ENCODE measurements around the gene NSUN4.
"Not testable (repeated sequence)": the region's sequence is repeated elsewhere in the genome, so short reads cannot be mapped to it uniquely, and the experiment has no call there.

The NSUN4 gene

GRCh38 chr1:46303038-46303871, 37.4 kb upstream of the NSUN4 start, which contains the start of the genes LRRC41 and UQCRH:
Gene LRRC41, minus strand, starts transcription at chr1:46303616. Its CDS starts 294 bp downstream, at chr1:46303322.
Gene UQCRH, plus strand, starts transcription at chr1:46303698. Its CDS starts 69 bp downstream, at chr1:46303767.
- peaks cover 51 to 90% (median 74%) of the 10 kb centered on the region in 11 experiments for H4K20me1 ChIP-seq
- H3K36me3 ChIP-seq, result peaks cover 7 to 57% (median 29%) of the 10 kb centered on the region in 11 experiments; a peak in 21 of 22 replicates
- H3K4me2 ChIP-seq, result peak within 1 kb of the TSS; percentile 94 to 100 (median 97)
- peak within 1 kb of the TSS; percentile 78 to 99 (median 92) for H3K4me3 ChIP-seq
- TF ChIP-seq Cebpa-rat (IDR thresholded peaks at IDR 0.05), result no peak
- no peaks in the 10 kb centered on the region for H3K27me3 ChIP-seq
- no peaks in the 10 kb centered on the region for H3K9me3 ChIP-seq (replicated peaks in 1 of 11)
- peak within 1 kb of the TSS; percentile 93 to 100 (median 98) for H3K27ac ChIP-seq
- peaks cover 53 to 65% (median 57%) of the 10 kb centered on the region in 10 experiments for H3K4me1 ChIP-seq
- H3K9ac ChIP-seq, result peak within 1 kb of the TSS; percentile 97 to 100 (median 99)

GRCh38 chr1:46303872-46304326, 36.7 kb upstream of the NSUN4 start:
- H4K20me1 ChIP-seq, result peaks cover 53 to 90% (median 74%) of the 10 kb centered on the region in 11 experiments

GRCh38 chr1:46306159-46306530, 34.5 kb upstream of the NSUN4 start:
- H3K4me3 ChIP-seq, result peak overlapping the region in 3 of 10 experiments; percentile 85 to 98 (median 89); a peak in 3 of 20 replicates
- no peak for TF ChIP-seq Cebpa-rat (IDR thresholded peaks at IDR 0.05)
- H3K4me2 ChIP-seq, result peak overlapping the region; percentile 94 to 100 (median 97); a peak in 21 of 22 replicates
- peaks cover 48 to 86% (median 69%) of the 10 kb centered on the region in 11 experiments for H4K20me1 ChIP-seq
- no peaks in the 10 kb centered on the region for H3K27me3 ChIP-seq
- H3K4me1 ChIP-seq, result peaks cover 46 to 56% (median 51%) of the 10 kb centered on the region in 10 experiments
- no peaks in the 10 kb centered on the region for H3K9me3 ChIP-seq (replicated peaks in 1 of 11)
- no peak overlapping the region for H3K27ac ChIP-seq
- peak overlapping the region in 8 of 11 experiments; percentile 4 to 100 (median 42); a peak in 9 of 22 replicates for H3K9ac ChIP-seq
- H3K36me3 ChIP-seq, result peaks cover 27 to 65% (median 54%) of the 10 kb centered on the region in 11 experiments

More at GRCh38 chr1:46303872-46304326, 36.7 kb upstream of the NSUN4 start:
- peak overlapping the region; percentile 97 to 100 (median 99) for H3K9ac ChIP-seq
- peaks cover 58 to 71% (median 62%) of the 10 kb centered on the region in 10 experiments for H3K4me1 ChIP-seq
- no peaks in the 10 kb centered on the region for H3K27me3 ChIP-seq
- H3K4me3 ChIP-seq, result peak overlapping the region; percentile 78 to 99 (median 92)
- TF ChIP-seq Cebpa-rat (IDR thresholded peaks at IDR 0.05), result no peak
- no peaks in the 10 kb centered on the region for H3K9me3 ChIP-seq (replicated peaks in 1 of 11)
- H3K36me3 ChIP-seq, result peaks cover 7 to 57% (median 33%) of the 10 kb centered on the region in 11 experiments; a peak in 21 of 22 replicates
- H3K27ac ChIP-seq, result peak overlapping the region; percentile 93 to 100 (median 98)
- peak overlapping the region; percentile 94 to 100 (median 97) for H3K4me2 ChIP-seq

GRCh38 chr1:46309401-46310159, 31.0 kb upstream of the NSUN4 start:
- H3K27ac ChIP-seq, result no peak overlapping the region; a peak in 1 of 22 replicates
- peak overlapping the region in 1 of 11 experiments; percentile 62; a peak in 1 of 22 replicates for H3K9ac ChIP-seq
- peaks cover 46 to 84% (median 67%) of the 10 kb centered on the region in 11 experiments for H4K20me1 ChIP-seq

GRCh38 chr1:46310321-46310720, 30.3 kb upstream of the NSUN4 start:
- H3K4me2 ChIP-seq, result no peak overlapping the region
- no peaks in the 10 kb centered on the region for H3K9me3 ChIP-seq (replicated peaks in 1 of 11)
- peaks cover 68 to 100% (median 93%) of the 10 kb centered on the region in 11 experiments for H3K36me3 ChIP-seq
- H3K27me3 ChIP-seq, result no peaks in the 10 kb centered on the region
- no peak overlapping the region for H3K4me3 ChIP-seq
- no peak overlapping the region for H3K9ac ChIP-seq
- peaks cover 34 to 45% (median 39%) of the 10 kb centered on the region in 10 experiments for H3K4me1 ChIP-seq
- peaks cover 44 to 78% (median 60%) of the 10 kb centered on the region in 11 experiments for H4K20me1 ChIP-seq
- H3K27ac ChIP-seq, result no peak overlapping the region
- TF ChIP-seq Cebpa-rat (IDR thresholded peaks at IDR 0.05), result peak in 1 of 11 experiments; percentile 22; a peak in 2 of 22 replicates

More at GRCh38 chr1:46309401-46310159, 31.0 kb upstream of the NSUN4 start:
- Histone ChIP-seq H3K36me3 (peaks cover 61 to 100% (median 88%) of the 10 kb centered on the region in 11 experiments), H3K4me2 (peak overlapping the region in 3 of 11 experiments; percentile 2 to 94 (median 94); a peak in 3 of 22 replicates), H3K27me3 (no peaks in the 10 kb centered on the region), H3K4me3 (no peak overlapping the region), H3K4me1 (peaks cover 41 to 52% (median 47%) of the 10 kb centered on the region in 10 experiments), H3K9me3 (replicated peaks in 1 of 11) (no peaks in the 10 kb centered on the region)
- TF ChIP-seq Cebpa-rat (IDR thresholded peaks at IDR 0.05), result no peak

- Histone ChIP-seq H4K20me1 (peaks cover 0 to 35% (median 15%) of the 10 kb centered on the region in 11 experiments; a peak in 13 of 22 replicates), H3K4me3 (no peak overlapping the region), H3K4me1 (no peaks in the 10 kb centered on the region), H3K9ac (no peak overlapping the region), H3K9me3 (replicated peaks in 1 of 11) (no peaks in the 10 kb centered on the region), H3K36me3 (peaks cover 68 to 83% (median 74%) of the 10 kb centered on the region in 11 experiments), H3K27me3 (no peaks in the 10 kb centered on the region), H3K4me2 (no peak overlapping the region), H3K27ac (no peak overlapping the region)
- no peak for TF ChIP-seq Cebpa-rat (IDR thresholded peaks at IDR 0.05)
Observed at GRCh38 chr1:46315669-46316403, 24.8 kb upstream of the NSUN4 start.

- Histone ChIP-seq H3K9ac (no peak overlapping the region), H3K27me3 (no peaks in the 10 kb centered on the region), H3K9me3 (replicated peaks in 1 of 11) (no peaks in the 10 kb centered on the region), H3K4me2 (no peak overlapping the region), H3K36me3 (peaks cover 54 to 68% (median 59%) of the 10 kb centered on the region in 11 experiments), H3K4me1 (0 out of 20 replicates have a peak, but pooled peaks cover 0 to 3% (median 0%) of the 10 kb centered on the region in 10 experiments), H4K20me1 (peaks cover 0 to 28% (median 7%) of the 10 kb centered on the region in 11 experiments; a peak in 11 of 22 replicates), H3K27ac (no peak overlapping the region), H3K4me3 (no peak overlapping the region)
- no peak for TF ChIP-seq Cebpa-rat (IDR thresholded peaks at IDR 0.05)
Observed at GRCh38 chr1:46317323-46317722, 23.3 kb upstream of the NSUN4 start.

- Histone ChIP-seq H3K36me3 (peaks cover 34 to 48% (median 39%) of the 10 kb centered on the region in 11 experiments), H4K20me1 (peaks cover 0 to 22% (median 3%) of the 10 kb centered on the region in 11 experiments; a peak in 10 of 22 replicates)
- H3K4me2 ChIP-seq; H3K4me1 ChIP-seq; H3K9ac ChIP-seq; H3K4me3 ChIP-seq; H3K9me3 ChIP-seq (replicated peaks in 1 of 11); H3K27me3 ChIP-seq; H3K27ac ChIP-seq: not testable (repeated sequence)
Observed at GRCh38 chr1:46319301-46319700, 21.3 kb upstream of the NSUN4 start.

GRCh38 chr1:46319960-46320914, 20.4 kb upstream of the NSUN4 start:
- not testable (repeated sequence) for H3K4me1 ChIP-seq; H3K9me3 ChIP-seq (replicated peaks in 1 of 11); H3K27me3 ChIP-seq; H3K4me3 ChIP-seq; H3K27ac ChIP-seq; H3K4me2 ChIP-seq; H3K9ac ChIP-seq
- H4K20me1 ChIP-seq, result peaks cover 0 to 15% (median 3%) of the 10 kb centered on the region in 11 experiments; a peak in 10 of 22 replicates
- H3K36me3 ChIP-seq, result peaks cover 24 to 39% (median 30%) of the 10 kb centered on the region in 11 experiments

GRCh38 chr1:46322191-46322590, 18.4 kb upstream of the NSUN4 start:
- not testable (repeated sequence) for H3K27me3 ChIP-seq; H3K4me2 ChIP-seq; H4K20me1 ChIP-seq; H3K9ac ChIP-seq; H3K9me3 ChIP-seq (replicated peaks in 1 of 11); H3K4me3 ChIP-seq; H3K27ac ChIP-seq; H3K4me1 ChIP-seq
- peaks cover 5 to 19% (median 10%) of the 10 kb centered on the region in 11 experiments for H3K36me3 ChIP-seq

Data from BLaER1 treated with 17β-estradiol and CSF1 and Interleukin-3, amounts not matched to agents 10 nM and 100 nM (cell line).